GM18519 (cell line): ENCODE measurements around the gene C9orf152.
"Not testable (repeated sequence)": the region's sequence is repeated elsewhere in the genome, so short reads cannot be mapped to it uniquely, and the experiment has no call there.

Source experiments
- ATAC-seq: cut with Tn5 transposase; IDR thresholded peaks from one replicate; pipeline ENCODE4 v1.9.1; 2021; ENCODE audit warnings: mild to moderate bottlenecking, moderate library complexity; ENCODE audit not compliant: unreplicated experiment, low FRiP score

Gene C9orf152, protein sequence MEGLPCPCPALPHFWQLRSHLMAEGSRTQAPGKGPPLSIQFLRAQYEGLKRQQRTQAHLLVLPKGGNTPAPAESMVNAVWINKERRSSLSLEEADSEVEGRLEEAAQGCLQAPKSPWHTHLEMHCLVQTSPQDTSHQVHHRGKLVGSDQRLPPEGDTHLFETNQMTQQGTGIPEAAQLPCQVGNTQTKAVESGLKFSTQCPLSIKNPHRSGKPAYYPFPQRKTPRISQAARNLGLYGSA

GRCh38 chr9:110208031-110208430 is at the start of gene C9orf152:
TSS of gene C9orf152 (minus strand) at chr9:110208159. CDS start at chr9:110207579, 580 bp downstream.
- ATAC-seq = no peak

- ATAC-seq = no peak
Observed at GRCh38 chr9:110257097-110257841, 49.3 kb upstream of the C9orf152 start.

- ATAC-seq = peak; percentile 58
Observed at GRCh38 chr9:110256380-110257096, 48.6 kb upstream of the C9orf152 start, which contains the start of gene TXN. TSS of gene TXN (minus strand) at chr9:110256507. CDS start at chr9:110256435, 72 bp downstream.

DNA sequence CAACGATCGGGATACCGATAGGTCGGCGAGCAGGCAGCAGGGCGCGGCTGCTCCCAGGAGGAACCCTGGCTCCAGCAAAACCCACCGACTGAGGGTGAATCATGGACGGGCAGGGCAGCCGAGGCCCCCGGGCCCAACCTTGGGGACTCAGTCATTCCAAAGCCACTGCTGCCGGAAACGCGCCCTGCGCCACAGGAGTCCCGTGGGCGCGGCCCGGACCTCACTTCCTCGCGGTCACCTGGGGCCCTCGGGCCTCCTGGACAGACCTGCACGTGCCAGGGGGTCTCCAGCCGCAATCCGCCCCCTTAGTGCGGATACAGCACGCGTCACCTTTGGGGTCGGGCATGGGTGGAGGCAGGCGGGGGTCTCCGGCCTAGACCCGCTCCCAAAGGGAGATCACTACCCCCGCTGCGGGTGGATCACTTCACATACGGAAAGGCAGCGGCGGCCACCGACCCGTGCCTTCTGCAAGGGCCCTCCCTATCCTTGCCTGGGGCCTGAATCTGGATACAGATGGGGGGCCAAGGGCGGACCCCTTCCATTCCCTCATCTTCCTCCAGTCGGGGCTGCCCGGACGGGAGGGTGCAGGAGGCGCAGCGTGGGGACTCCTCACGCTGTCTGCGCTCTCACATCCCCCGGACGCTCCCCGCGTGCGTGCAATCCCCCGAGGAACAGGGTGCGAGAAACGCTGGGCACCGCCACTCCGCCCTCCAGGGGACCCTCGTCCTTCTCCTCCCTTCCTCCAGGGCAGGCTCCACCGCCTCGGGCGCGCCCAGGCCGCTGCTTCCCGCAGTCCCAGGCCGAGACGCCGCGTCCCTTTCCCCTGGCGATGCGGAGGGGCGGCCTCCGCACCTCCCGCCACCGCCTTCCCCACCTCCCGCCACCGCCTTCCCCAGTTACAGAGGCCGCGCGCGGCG is 47.8 kb upstream of the C9orf152 start:
- peak; percentile 7 for ATAC-seq

GRCh38 chr9:110255034-110255462 is 47.1 kb upstream of the C9orf152 start:
- no peak for ATAC-seq

GRCh38 chr9:110254500-110254899 is 46.5 kb upstream of the C9orf152 start:
- ATAC-seq = no peak

- ATAC-seq = no peak
Observed at GRCh38 chr9:110252509-110253139, 44.7 kb upstream of the C9orf152 start.

DNA sequence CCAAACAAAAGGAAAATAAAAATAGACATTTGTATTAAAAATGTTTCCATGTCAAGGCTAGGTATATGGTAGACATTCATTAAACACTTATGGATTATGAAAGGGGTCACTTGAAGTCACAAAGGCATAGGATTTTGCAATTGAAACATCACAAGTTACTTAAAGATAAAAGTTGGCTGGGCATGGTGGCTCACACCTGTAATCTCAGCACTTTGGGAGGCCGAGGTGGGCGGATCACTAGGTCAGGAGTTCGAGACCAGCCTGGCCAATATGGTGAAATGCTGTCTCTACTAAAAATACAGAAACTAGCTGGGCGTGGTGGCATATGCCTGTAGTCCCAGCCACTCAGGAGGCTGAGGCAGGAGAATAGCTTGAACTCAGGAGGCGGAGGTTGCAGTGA is 43.8 kb upstream of the C9orf152 start:
- not testable (repeated sequence) for ATAC-seq

GRCh38 chr9:110251212-110251611 is 43.3 kb upstream of the C9orf152 start:
- no peak for ATAC-seq

GRCh38 chr9:110249603-110250002 is 41.6 kb upstream of the C9orf152 start:
- no peak for ATAC-seq

DNA sequence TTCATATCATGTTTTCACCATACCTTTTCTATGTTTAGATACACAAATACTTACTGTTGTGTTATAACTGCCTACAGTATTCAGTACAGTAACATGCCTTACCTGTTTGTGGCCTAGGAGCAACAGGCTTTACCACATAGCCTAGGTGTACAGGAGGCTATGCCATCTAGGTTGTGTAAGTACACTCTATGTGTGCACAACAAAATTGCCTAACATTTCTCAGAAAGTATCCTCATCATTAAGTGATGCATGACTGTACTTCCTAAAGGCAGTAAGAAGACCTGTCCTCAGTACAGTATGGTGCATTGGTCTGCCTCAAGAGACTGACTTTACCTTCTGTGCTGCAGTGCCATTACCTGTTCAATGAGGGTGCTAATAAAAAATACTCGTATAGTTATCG is 40.4 kb upstream of the C9orf152 start:
- no peak for ATAC-seq

- no peak for ATAC-seq
Observed at GRCh38 chr9:110246214-110246613, 38.3 kb upstream of the C9orf152 start.

GRCh38 chr9:110244616-110245015 is 36.7 kb upstream of the C9orf152 start:
- ATAC-seq = no peak

DNA sequence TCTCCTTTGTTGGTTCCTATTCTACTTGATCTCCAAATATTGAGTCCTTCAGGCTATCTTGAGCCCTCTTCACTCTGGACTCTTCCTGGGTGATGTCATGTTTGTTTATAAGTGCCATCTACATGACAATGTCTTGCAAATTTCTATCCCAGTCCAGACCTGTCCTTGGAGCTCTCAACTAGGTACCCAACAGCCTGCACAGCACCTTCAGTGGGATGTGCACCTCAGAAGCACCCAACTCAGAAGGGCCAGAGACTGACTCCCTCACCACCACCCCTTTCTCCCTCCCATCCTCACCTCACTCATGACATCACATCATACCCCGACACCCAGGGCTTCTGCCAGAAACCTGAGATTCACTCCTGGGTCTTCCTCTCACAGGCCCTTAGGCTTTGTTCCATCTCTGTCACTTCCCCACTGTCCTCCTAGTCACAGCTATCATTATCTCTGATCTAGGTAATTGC is 33.9 kb upstream of the C9orf152 start:
- no peak for ATAC-seq

DNA sequence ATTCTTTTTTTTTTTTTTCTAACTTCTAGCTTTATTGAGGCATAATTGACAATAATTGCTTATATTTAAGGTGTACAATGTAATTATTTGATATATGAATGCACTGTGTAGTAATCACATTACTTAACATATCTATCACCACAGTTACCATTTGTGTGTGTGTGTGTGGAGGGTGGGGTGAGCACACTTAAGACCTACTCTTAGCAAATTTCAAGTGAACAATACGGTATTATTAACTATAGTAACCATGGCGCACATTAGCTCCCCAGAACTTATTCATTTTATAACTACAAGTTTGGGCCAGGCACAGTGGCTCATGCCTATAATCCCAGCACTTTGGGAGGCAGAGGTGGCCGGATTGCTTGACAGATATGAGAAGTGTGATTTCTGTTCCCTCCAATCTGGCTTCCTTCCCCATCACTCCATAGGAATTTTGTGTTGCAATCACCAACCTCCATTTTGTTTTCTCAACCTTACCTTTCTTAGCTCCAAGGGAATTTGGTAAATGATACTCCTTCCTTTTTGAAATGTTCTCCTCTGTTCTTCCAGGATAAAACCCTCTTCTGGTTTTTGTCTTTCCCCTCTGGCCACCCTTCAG is 33.4 kb upstream of the C9orf152 start:
- ATAC-seq = no peak

DNA sequence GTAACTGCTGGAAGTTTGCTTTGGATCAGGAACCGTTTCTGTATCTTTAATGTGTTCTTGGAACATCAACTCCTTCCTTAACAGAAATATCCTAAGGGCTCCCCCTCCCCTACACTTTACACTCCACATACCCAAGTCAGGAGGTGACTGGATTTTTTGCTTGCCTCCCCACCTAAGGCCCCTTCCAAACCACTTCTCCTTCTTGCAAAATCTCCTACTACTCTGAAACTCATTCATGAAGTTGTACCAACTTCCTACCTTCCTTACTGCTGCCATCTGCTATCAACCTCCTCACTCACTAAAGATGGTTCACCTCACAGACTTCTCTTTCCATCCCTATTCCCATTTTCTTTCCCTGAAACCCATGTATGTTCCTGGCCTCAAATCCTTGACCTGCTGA is 32.2 kb upstream of the C9orf152 start:
- no peak for ATAC-seq

DNA sequence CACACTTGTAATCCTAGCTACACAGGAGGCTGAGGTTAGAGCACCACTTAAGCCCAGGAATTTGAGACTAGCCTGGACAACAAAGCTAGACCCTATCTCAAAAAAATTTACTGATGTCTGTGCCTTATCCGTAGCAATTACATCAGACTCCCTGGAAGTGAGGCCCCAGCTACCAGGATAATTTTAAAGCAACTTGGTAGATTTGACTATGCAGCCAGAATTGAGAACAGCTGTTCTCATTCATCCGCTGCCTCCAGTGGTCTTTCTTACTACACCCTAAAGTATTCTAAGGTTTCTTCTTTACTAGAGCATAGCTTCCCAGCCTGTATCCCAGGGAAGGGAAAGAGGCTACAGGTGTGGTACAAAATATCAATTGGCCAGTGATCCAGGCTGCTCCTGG is 20.4 kb upstream of the C9orf152 start:
- ATAC-seq = no peak

- no peak for ATAC-seq
Observed at GRCh38 chr9:110224583-110224982, 16.6 kb upstream of the C9orf152 start.

GRCh38 chr9:110220809-110221208 is 12.8 kb upstream of the C9orf152 start:
- ATAC-seq = no peak
